Measurements from ENCODE around the gene COL5A1. TPM values are rescaled to one million over a fixed set of nuclear protein-coding genes. Genes with fewer than 3 reads are reported as not detected.

COL5A1 gene
- total RNA-seq, 1 experiment from 2014 or later = 10.6 TPM

- DNase-seq (no peak), ATAC-seq (no peak)
- no peak for TF ChIP-seq EZH2phosphoT487 (IDR thresholded peaks at IDR 0.05; ENCODE audit: borderline replicate concordance, low read length)
- TF ChIP-seq EZH2 (IDR thresholded peaks at IDR 0.05; ENCODE audit: low read length, unreplicated experiment) = no peak
- TF ChIP-seq CTCF (conservative IDR thresholded peaks at IDR 0.05; ENCODE audit: low read depth, low read length) = no peak
- Histone ChIP-seq H3K9me2 (replicated peaks; ENCODE audit: low read length) (no peaks in the 10 kb centered on the region), H3K27ac (ENCODE audit: low read length) (no peak overlapping the region), H2AFZ (ENCODE audit: low read length) (no peak overlapping the region), H3K9ac (ENCODE audit: low read length) (no peak overlapping the region), H3K36me3 (ENCODE audit: low read depth, low read length) (no peaks in the 10 kb centered on the region), H4K20me1 (ENCODE audit: low read length) (no peaks in the 10 kb centered on the region), H3K4me1 (ENCODE audit: insufficient read depth, low read length) (no peaks in the 10 kb centered on the region), H3K9me3 (ENCODE audit: low read length) (no peaks in the 10 kb centered on the region), H3K4me3 (ENCODE audit: low read length) (no peak overlapping the region), H3K4me2 (ENCODE audit: low read length) (no peak overlapping the region), H3K79me2 (ENCODE audit: low read length) (no peaks in the 10 kb centered on the region), H3F3A (ENCODE audit: low read length, unreplicated experiment) (no peaks in the 10 kb centered on the region), H3K27me3 (ENCODE audit: low read length) (peaks cover 4% of the 10 kb centered on the region; the same call in 1 of the 2 replicates)
- POLR2A ChIA-PET (ENCODE audit: unreplicated experiment) = no interaction called here
- CTCF ChIA-PET = no interaction called here
- intact Hi-C loops (cut with micrococcal nuclease) = no loop called here
- BruUV-seq (replicated peaks) = no TSS peak
Measured at GRCh38 chr9:134879664-134880483, 238.3 kb downstream of the COL5A1 start.

GRCh38 chr9:134880484-134881312, 239.1 kb downstream of the COL5A1 start, which contains the start of gene FCN2:
TSS of gene FCN2 (plus strand) at chr9:134880810. CDS start at chr9:134880822, 12 bp downstream.
- Histone ChIP-seq H3K4me1 (ENCODE audit: insufficient read depth, low read length) (no peaks in the 10 kb centered on the region), H3K79me2 (ENCODE audit: low read length) (no peaks in the 10 kb centered on the region), H3K27me3 (ENCODE audit: low read length) (peaks cover 4% of the 10 kb centered on the region; the same call in 1 of the 2 replicates), H3K4me3 (ENCODE audit: low read length) (no peak within 1 kb of the TSS), H3K36me3 (ENCODE audit: low read depth, low read length) (no peaks in the 10 kb centered on the region), H2AFZ (ENCODE audit: low read length) (no peak within 1 kb of the TSS), H3K9me2 (replicated peaks; ENCODE audit: low read length) (no peaks in the 10 kb centered on the region), H3K9ac (ENCODE audit: low read length) (no peak within 1 kb of the TSS), H3K4me2 (ENCODE audit: low read length) (no peak within 1 kb of the TSS), H4K20me1 (ENCODE audit: low read length) (no peaks in the 10 kb centered on the region), H3K27ac (ENCODE audit: low read length) (no peak within 1 kb of the TSS), H3F3A (ENCODE audit: low read length, unreplicated experiment) (no peaks in the 10 kb centered on the region), H3K9me3 (ENCODE audit: low read length) (no peaks in the 10 kb centered on the region)
- no peak for TF ChIP-seq EZH2phosphoT487 (IDR thresholded peaks at IDR 0.05; ENCODE audit: borderline replicate concordance, low read length)
- DNase-seq (no peak), ATAC-seq (no peak)
- ChIA-PET POLR2A (ENCODE audit: unreplicated experiment) (no interaction called here), CTCF (no interaction called here)
- intact Hi-C loops (cut with micrococcal nuclease) = no loop called here
- no TSS peak for BruUV-seq (replicated peaks)

GRCh38 chr9:134881313-134881670, 239.7 kb downstream of the COL5A1 start:
- Histone ChIP-seq H3K4me1 (ENCODE audit: insufficient read depth, low read length) (no peaks in the 10 kb centered on the region), H3K27ac (ENCODE audit: low read length) (no peak overlapping the region), H2AFZ (ENCODE audit: low read length) (no peak overlapping the region), H3K9me3 (ENCODE audit: low read length) (no peaks in the 10 kb centered on the region), H3K4me2 (ENCODE audit: low read length) (no peak overlapping the region), H3K36me3 (ENCODE audit: low read depth, low read length) (no peaks in the 10 kb centered on the region), H3K9ac (ENCODE audit: low read length) (no peak overlapping the region), H3F3A (ENCODE audit: low read length, unreplicated experiment) (no peaks in the 10 kb centered on the region), H4K20me1 (ENCODE audit: low read length) (no peaks in the 10 kb centered on the region), H3K4me3 (ENCODE audit: low read length) (no peak overlapping the region), H3K27me3 (ENCODE audit: low read length) (peaks cover 4% of the 10 kb centered on the region; the same call in 1 of the 2 replicates), H3K79me2 (ENCODE audit: low read length) (no peaks in the 10 kb centered on the region), H3K9me2 (replicated peaks; ENCODE audit: low read length) (no peaks in the 10 kb centered on the region)
- no peak for TF ChIP-seq CTCF (conservative IDR thresholded peaks at IDR 0.05; ENCODE audit: low read depth, low read length)
- TF ChIP-seq EZH2phosphoT487 (IDR thresholded peaks at IDR 0.05; ENCODE audit: borderline replicate concordance, low read length) = no peak
- TF ChIP-seq EZH2 (IDR thresholded peaks at IDR 0.05; ENCODE audit: low read length, unreplicated experiment) = no peak
- DNase-seq (no peak), ATAC-seq (no peak)
- BruUV-seq (replicated peaks) = no TSS peak
- intact Hi-C loops (cut with micrococcal nuclease) = no loop called here
- ChIA-PET CTCF (no interaction called here), POLR2A (ENCODE audit: unreplicated experiment) (no interaction called here)
